Calu3 (cell line): ENCODE results near the gene LPA. TPM values are rescaled to one million over a fixed set of nuclear protein-coding genes. Genes with fewer than 3 reads are reported as not detected.

ENCODE experiments used
- BruUV-seq: library from RNA; stranded (reverse); fragments of 400-500 nt; replicated peaks from 2 replicates; lab custom pipeline; 2021; lab: Mats Ljungman, UMichigan
- CTCF ChIA-PET: fragments of 300-600 bp; sonication (Branson Sonifier 250); formaldehyde crosslinking; loops from one replicate; lab custom pipeline; 2022; ENCODE audit warnings: antibody characterized with exemption; lab: Charles Lee
- DNase-seq: peaks from one replicate; pipeline ENCODE4 v3.0.0; 2022
- H3K27ac Mint-ChIP-seq: one replicate; pipeline ENCODE4 v1.8.0; 2022; ENCODE audit warnings: mixed read lengths; ENCODE audit not compliant: unreplicated experiment
- H3K27me3 Mint-ChIP-seq: one replicate; pipeline ENCODE4 v1.8.0; 2022; ENCODE audit warnings: mixed read lengths; ENCODE audit not compliant: unreplicated experiment
- H3K36me3 Mint-ChIP-seq: one replicate; pipeline ENCODE4 v1.8.0; 2022; ENCODE audit warnings: mild to moderate bottlenecking, moderate library complexity, mixed read lengths; ENCODE audit not compliant: insufficient read depth, unreplicated experiment
- H3K4me1 Mint-ChIP-seq: one replicate; pipeline ENCODE4 v1.8.0; 2022; ENCODE audit warnings: mild to moderate bottlenecking, low read depth, mixed read lengths; ENCODE audit not compliant: unreplicated experiment
- H3K4me3 Mint-ChIP-seq: one replicate; pipeline ENCODE4 v1.8.0; 2022; ENCODE audit warnings: mild to moderate bottlenecking, low read depth, moderate library complexity, mixed read lengths; ENCODE audit not compliant: unreplicated experiment
- H3K9me3 Mint-ChIP-seq: one replicate; pipeline ENCODE4 v1.8.0; 2022; ENCODE audit warnings: low read depth, mixed read lengths; ENCODE audit not compliant: unreplicated experiment
- CTCF ChIP-seq: fragments of 200-600 bp; IDR thresholded peaks from one replicate; pipeline ENCODE4 v1.8.0; 2022; ENCODE audit warnings: antibody characterized with exemption; ENCODE audit not compliant: unreplicated experiment
- intact Hi-C: fragments of 100-400 bp; cut with micrococcal nuclease; formaldehyde crosslinking; loops from one replicate; pipeline ENCODE4 v1.10.0; 2022; ENCODE audit not compliant: unreplicated experiment
- total RNA-seq: library from RNA; stranded (reverse); gene quantifications from 2 replicates; pipeline ENCODE4 v1.2.3, GENCODE V29; 2022

LPA gene
- total RNA-seq, 1 experiment from 2014 or later: not detected

- Mint-ChIP-seq H3K27ac (no peak overlapping the region), H3K27me3 (peaks cover 43% of the 10 kb centered on the region), H3K4me3 (no peak overlapping the region), H3K4me1 (no peaks in the 10 kb centered on the region), H3K9me3 (no peaks in the 10 kb centered on the region), H3K36me3 (no peaks in the 10 kb centered on the region)
- no TSS peak for BruUV-seq
- no peak for TF ChIP-seq CTCF
- DNase-seq: no peak
- CTCF ChIA-PET: interaction anchor here (1.4 kb wide), 1 partner anchor 10 kb away, joined by 4 read pairs; no protein-coding TSS in a partner anchor
- intact Hi-C loops: no loop called here
Measured at GRCh38 chr6:160510199-160510598, 153.9 kb downstream of the LPA start.

GRCh38 chr6:160509610-160510009, 154.5 kb downstream of the LPA start:
- intact Hi-C loops: no loop called here
- no peak for TF ChIP-seq CTCF
- Mint-ChIP-seq H3K27me3 (peaks cover 37% of the 10 kb centered on the region), H3K36me3 (no peaks in the 10 kb centered on the region), H3K4me3 (no peak overlapping the region), H3K27ac (no peak overlapping the region), H3K4me1 (no peaks in the 10 kb centered on the region), H3K9me3 (no peaks in the 10 kb centered on the region)
- CTCF ChIA-PET: no interaction called here
- BruUV-seq: no TSS peak
- DNase-seq: no peak

GRCh38 chr6:160508599-160508998, 155.5 kb downstream of the LPA start:
- intact Hi-C loops: no loop called here
- TF ChIP-seq CTCF: no peak
- CTCF ChIA-PET: no interaction called here
- Mint-ChIP-seq H3K4me3 (no peak overlapping the region), H3K27me3 (peaks cover 28% of the 10 kb centered on the region), H3K9me3 (no peaks in the 10 kb centered on the region), H3K4me1 (no peaks in the 10 kb centered on the region), H3K36me3 (no peaks in the 10 kb centered on the region), H3K27ac (no peak overlapping the region)
- DNase-seq: no peak
- BruUV-seq: no TSS peak

- no peaks in the 10 kb centered on the region for H3K9me3 Mint-ChIP-seq
- no peak overlapping the region for H3K4me3 Mint-ChIP-seq
- H3K36me3 Mint-ChIP-seq: no peaks in the 10 kb centered on the region
- no peaks in the 10 kb centered on the region for H3K4me1 Mint-ChIP-seq
- peaks cover 16% of the 10 kb centered on the region for H3K27me3 Mint-ChIP-seq
- no TSS peak for BruUV-seq
- DNase-seq: no peak
- intact Hi-C loops: no loop called here
- no peak for TF ChIP-seq CTCF
- CTCF ChIA-PET: no interaction called here
- H3K27ac Mint-ChIP-seq: no peak overlapping the region
Measured at GRCh38 chr6:160507420-160507819, 156.7 kb downstream of the LPA start.
